HG03045 (cell line): ENCODE data around the gene IFTAP.
A peak's percentile ranks its signal among the peaks of the same experiment; 100 is the strongest.
"Not testable (repeated sequence)": the region's sequence is repeated elsewhere in the genome, so short reads cannot be mapped to it uniquely, and the experiment has no call there.

Experiments
- ATAC-seq: cut with Tn5 transposase; IDR thresholded peaks from one replicate; pipeline ENCODE4 v1.9.1; 2021; ENCODE audit warnings: mild to moderate bottlenecking, moderate library complexity; ENCODE audit not compliant: unreplicated experiment

Gene IFTAP

GRCh38 chr11:36594316-36594989, at the start of gene IFTAP:
IFTAP (plus strand) TSS chr11:36594502; CDS start chr11:36610104, 15,602 bp downstream.
- peak; percentile 81 for ATAC-seq

GRCh38 chr11:36550385-36551115, 43.8 kb upstream of the IFTAP start:
- no peak for ATAC-seq

- ATAC-seq: not testable (repeated sequence)
These were observed 36.9 kb upstream of the IFTAP start for GRCh38 chr11:36557390-36557789.

GRCh38 chr11:36557991-36558390, 36.3 kb upstream of the IFTAP start:
- no peak for ATAC-seq

GRCh38 chr11:36558571-36559413, 35.5 kb upstream of the IFTAP start:
- peak; percentile 84 for ATAC-seq

- ATAC-seq: peak; percentile 59
These were observed 29.8 kb upstream of the IFTAP start for GRCh38 chr11:36564376-36565030.

GRCh38 chr11:36565031-36565610, 29.2 kb upstream of the IFTAP start:
- no peak for ATAC-seq

GRCh38 chr11:36566407-36567053, 27.8 kb upstream of the IFTAP start:
- ATAC-seq: no peak

GRCh38 chr11:36567694-36568093, 26.6 kb upstream of the IFTAP start, which contains the start of gene RAG1:
RAG1 (plus strand) TSS chr11:36568007; CDS start chr11:36573305, 5,298 bp downstream.
- no peak for ATAC-seq

- no peak for ATAC-seq
These were observed 25.2 kb upstream of the IFTAP start for GRCh38 chr11:36569095-36569494.

- no peak for ATAC-seq
These were observed 19.8 kb upstream of the IFTAP start for GRCh38 chr11:36574486-36574885.

- ATAC-seq: no peak
These were observed 16.9 kb upstream of the IFTAP start for GRCh38 chr11:36577373-36577772.

GRCh38 chr11:36577859-36578258, 16.4 kb upstream of the IFTAP start:
- no peak for ATAC-seq

GRCh38 chr11:36578458-36578857, 15.8 kb upstream of the IFTAP start:
- no peak for ATAC-seq

- no peak for ATAC-seq
These were observed 12.8 kb upstream of the IFTAP start for GRCh38 chr11:36581536-36581935.

- no peak for ATAC-seq
These were observed 10.6 kb upstream of the IFTAP start for GRCh38 chr11:36583667-36584066.

- ATAC-seq: no peak
These were observed 7.8 kb upstream of the IFTAP start for GRCh38 chr11:36586543-36586942.

GRCh38 chr11:36588099-36588498, 6.2 kb upstream of the IFTAP start:
- no peak for ATAC-seq

GRCh38 chr11:36590513-36590912, 3.8 kb upstream of the IFTAP start:
- ATAC-seq: no peak

GRCh38 chr11:36591433-36591832, 2.9 kb upstream of the IFTAP start:
- ATAC-seq: no peak
